HG03159 (cell line): ENCODE data around the gene FUNDC2.
"Not testable (repeated sequence)": the region's sequence is repeated elsewhere in the genome, so short reads cannot be mapped to it uniquely, and the experiment has no call there.

Source experiments
- ATAC-seq: cut with Tn5 transposase; IDR thresholded peaks from one replicate; pipeline ENCODE4 v1.9.1; 2021; ENCODE audit warnings: mild to moderate bottlenecking, moderate library complexity; ENCODE audit not compliant: unreplicated experiment

FUNDC2 gene, protein sequence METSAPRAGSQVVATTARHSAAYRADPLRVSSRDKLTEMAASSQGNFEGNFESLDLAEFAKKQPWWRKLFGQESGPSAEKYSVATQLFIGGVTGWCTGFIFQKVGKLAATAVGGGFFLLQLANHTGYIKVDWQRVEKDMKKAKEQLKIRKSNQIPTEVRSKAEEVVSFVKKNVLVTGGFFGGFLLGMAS

DNA sequence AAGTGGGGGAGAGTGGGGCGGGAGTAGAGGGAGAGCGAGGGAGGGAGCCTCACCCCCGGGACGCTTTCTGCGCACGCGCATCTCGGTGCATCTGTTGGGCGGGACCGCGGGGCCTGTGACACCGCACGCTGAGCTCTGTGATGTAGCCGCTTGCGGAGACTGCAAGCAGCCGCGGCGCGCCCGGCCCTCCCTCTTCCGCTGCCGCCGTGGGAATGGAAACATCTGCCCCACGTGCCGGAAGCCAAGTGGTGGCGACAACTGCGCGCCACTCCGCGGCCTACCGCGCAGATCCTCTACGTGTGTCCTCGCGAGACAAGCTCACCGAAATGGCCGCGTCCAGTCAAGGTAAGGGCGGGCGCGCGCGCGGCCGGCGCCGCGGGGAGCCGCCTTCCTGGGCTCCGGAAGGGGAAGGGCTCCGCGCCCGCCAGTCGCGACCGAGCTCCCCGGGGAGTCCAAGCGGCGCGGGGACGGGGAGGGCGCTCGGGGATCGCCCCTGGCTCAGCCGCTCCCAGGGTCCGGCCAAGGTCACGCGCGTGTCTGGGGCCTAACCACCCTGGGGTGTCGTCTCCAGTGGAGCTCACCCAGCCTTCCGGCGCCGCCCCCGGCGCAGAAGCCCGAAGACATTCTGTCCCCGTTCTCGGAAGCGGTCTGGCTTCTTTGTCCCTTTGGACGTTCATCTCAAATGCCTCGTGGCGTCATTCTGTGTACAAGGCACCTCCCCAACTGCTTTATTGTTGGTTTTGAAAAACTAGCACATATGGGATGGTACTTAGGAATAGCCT, at the start of gene FUNDC2:
TSS of gene FUNDC2 (plus strand) at position 118 of the 782 bp plus-strand sequence. CDS start at position 213, 95 bp downstream.
- peak; percentile 89 for ATAC-seq

DNA sequence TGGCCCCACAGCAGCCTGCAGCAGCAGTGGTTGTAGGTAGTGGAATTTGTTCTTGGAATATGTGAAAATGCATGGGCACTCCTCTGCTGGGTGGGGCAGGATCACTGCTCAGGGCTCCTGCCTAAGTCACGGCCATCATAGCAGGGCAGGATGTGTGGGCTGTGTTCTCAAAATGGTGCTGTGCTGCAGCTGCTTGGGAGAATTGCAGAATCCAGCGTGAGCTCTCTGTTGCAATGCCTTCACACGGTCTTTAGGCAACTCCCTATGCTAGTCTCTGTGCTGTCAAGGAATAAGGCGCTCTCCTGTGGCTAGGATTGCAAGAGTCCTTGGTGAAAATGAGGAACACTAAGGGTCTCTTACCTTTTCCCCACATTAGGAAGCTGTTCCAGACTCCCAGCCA, 47.0 kb upstream of the FUNDC2 start:
- ATAC-seq, result no peak

DNA sequence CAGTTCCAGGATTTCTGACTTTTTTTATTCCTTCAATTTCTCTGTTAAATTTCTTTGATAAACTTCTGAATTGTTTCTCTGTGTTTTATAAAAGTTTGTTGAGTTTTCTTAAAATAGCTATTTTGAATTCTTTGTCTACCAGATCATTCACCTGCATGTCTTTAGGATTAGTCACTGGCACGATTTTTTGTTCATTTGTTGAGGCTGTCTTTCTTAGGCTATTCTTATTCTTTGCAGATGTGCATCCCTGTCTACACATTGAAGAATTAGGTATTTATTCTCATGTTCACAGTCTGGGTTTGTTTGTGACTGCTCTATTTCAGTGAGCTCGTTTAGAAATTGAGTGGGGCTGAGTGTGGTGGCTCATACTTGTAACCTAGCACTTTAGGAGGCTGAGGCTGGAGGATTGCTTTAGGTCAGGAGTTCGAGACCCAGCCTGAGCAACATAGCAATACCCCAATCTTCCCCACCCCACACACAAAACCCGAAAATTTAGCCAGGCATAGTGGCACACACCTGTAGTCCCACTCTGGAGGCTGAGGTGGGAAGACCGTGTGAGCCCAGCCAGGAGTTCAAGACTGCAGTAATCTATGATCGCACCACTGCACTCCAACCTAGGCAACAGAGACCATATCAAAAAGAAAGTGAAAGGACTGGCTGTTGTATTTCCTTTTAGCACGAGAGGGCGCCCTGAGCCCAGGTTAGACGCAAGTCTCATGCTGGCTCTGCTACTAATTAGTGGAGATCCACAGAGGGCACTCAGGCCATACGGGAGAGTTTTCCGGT, 46.1 kb upstream of the FUNDC2 start:
- ATAC-seq, result peak; percentile 99

DNA sequence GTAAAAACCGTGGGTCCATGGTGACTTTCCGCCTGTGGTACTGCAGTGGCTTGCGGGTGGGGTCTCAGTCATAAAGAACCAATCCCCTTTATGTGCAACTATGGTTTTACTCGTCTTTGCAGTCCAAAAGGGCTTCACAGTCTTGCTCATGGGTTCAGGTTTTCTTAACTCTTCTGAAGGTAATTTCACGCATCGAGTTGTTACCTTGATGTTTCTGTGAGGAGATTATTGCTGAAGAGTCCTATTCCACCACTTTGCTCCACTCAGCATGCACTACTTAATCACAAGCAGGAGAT, 45.6 kb upstream of the FUNDC2 start:
- ATAC-seq, result no peak

DNA sequence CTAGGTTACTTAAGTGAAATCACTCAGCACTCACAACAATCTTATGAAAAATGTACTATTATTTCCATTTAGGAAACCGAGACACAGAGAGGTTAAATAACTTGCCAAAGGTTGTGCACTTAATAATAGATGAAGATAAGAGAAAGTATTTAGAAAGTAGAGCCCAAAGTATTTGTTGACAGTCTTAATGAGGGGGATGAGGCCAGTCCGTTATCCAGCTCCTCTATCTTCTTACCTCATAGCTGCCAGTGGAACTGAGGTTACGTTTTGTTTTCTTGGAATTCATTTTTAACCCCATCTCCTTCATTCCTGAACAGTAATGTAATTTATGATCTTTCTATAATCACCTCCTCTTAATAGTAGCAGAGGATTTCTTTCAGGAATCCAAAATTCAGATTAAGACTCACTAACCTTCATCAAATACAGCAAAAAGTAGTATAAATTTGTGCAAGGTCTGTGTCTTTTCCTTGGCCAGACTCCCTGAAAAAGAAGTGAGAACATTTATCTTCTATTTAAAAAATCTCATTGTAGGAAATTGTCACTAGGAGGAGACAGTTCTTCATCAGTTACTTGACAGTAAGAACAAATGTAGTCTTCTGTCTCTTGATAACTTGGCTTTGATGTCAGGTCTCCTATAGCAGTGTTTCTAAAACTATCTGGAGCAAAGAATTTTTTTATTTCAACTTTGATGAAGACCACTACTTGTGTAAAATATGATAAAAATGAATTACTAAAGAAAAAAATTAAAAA, 39.6 kb upstream of the FUNDC2 start:
- ATAC-seq, result no peak

DNA sequence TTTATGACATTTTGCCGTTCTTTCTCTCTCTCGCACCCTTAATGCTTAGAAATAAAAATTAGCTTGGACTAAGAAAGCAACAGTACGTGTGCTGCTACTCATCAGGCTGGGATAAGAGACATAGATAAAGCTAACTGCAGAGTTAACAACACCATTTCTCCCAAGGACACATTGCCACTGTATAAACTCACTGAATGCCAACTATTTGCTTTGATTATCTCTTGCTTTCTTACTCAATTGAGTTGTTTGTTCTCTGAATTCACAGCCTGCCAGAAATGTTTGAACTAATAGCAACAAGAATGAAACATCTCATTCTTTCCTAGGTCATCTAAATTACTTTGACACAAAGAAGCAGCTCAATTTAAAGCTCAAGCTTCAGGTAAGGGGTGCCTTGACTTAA, 38.7 kb upstream of the FUNDC2 start:
- ATAC-seq, result no peak

DNA sequence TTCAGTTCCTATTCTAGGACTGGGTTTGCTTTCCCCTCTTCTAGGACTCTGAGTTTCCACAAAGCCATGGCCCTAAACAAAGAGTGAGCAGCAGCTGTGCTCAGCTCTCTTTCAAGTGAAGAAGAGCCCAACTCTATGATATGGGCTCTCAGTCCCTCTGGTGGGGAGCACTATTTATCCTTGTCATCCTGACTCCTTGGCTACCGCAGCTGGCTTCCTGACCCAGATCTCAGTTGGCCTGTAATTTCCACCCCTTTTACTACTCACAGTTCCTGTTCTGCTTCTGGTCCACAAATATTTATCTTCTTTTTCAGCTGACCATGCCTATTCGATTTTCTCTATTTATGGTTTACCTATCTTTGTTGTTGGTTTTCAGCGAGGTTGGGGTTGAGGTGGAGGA, 37.9 kb upstream of the FUNDC2 start:
- no peak for ATAC-seq

DNA sequence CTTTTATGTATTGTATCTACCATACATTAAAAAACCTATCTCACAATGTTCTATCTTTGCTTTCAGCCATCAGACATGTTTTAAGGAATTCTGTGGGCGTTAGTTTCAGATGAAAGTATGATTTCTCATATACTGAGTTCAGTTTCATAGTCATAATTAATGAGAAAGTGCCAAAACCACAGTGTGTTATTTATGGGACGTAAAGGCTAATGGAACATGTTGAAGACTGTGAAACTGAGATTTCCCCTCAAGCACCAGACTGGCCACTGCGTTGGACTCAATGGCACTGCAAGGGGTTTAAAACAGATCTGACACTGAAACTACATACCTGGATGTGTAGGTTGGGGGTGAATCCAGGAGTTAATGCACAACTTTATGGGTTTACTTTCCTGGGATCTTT, 36.1 kb upstream of the FUNDC2 start:
- no peak for ATAC-seq

DNA sequence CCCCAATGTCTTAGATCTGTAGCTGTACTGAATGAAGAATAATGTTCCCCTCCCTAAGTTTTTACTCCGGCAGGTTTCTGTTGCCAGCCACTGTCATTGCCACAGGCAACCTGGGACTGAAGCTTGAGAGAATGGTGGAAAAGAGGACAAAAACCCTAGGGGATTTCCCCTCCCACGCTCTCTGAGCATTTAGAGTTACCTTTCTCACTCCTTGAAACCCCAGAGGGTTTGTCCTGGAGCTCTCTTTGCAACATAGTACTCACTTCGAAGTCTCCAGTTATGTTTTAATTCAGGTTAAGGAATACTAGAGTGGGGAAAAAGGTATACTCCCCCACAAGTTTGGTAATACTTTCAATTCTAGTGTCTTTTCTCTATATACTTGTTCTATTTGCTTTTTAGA, 35.6 kb upstream of the FUNDC2 start:
- ATAC-seq, result no peak

DNA sequence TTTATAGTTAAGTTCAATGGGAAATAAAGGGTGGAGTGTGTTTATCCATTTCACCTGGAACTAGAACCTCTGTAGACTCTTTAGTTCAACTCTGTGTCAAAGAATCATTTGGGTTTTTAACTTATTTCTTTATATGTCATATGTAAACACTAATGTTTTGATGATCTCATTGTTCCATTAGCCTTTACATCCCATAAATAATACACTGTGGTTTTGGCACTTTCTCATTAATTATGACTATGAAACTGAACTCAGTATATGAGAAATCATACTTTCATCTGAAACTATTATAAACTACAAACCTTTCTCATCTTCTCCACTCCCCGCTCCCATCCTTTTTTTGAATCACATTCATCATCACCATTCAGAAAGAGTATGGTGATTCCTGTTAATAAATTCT, 35.2 kb upstream of the FUNDC2 start:
- ATAC-seq, result no peak

DNA sequence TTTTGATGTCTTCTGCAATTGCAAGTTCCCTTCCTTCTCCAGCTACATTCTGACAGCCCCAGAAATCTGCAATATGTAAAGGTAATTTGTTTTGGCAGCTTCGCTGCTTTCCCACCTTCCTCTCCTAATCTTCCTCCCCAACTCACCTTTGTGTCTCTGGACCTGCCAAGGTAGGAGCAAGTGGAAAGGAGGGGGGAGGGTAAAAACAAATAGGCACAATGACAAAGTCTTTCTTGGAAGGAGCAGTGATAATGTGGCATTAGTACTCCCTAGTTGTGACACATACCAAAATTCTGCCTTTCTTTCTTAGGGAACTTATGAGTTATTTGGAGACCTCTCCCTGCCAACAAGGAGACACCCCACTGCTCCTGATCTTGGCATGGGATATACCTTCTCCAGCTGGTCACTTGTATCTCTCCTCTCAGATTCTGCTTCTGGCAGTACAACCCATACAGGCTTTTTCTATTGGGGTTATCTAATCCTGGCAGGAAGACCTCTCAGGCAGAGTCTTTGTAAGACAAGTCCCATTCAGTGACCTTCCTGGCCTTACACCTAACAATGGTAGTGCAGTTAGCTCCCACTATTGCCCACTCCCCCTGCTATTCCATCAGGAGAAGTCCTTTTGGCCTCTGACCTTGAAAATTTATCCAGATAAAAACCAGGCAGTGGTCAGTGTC, 28.3 kb upstream of the FUNDC2 start:
- ATAC-seq, result no peak

DNA sequence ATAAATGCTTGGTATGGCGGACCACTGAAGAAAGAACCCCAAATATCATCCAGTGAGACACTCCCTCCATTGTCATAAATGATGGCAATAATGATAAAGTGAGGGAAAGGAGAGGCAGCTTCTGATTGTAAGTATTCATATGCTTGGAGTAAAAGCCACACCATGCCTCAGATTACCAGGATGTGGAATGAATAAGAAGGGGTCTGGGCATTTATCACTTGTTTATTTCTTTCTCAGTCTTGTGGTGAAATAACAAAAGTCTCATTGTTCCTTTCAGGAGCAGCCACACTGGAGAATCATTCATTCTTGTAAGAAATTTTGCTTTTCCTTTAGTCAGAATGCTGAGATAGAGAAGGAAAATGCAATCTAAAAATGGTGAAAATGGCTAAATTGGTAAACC, 25.8 kb upstream of the FUNDC2 start:
- ATAC-seq, result no peak

DNA sequence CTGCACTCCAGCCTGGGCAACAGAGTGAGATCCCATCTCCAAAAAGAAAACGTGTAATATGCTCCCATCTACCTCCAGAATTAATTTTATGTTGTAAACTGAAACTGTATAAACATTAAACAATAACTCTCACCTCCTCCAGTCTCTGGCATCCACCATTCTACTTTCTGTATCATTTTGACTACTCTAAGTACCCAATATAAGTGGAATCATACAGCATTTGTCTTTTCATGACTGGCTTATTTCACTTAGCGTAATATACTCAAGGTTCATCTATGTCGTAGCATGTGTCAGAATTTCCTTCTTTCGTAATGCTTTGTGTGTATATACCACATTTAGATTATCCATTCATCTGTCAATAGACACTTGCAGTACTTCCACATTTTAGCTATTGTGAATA, 24.8 kb upstream of the FUNDC2 start:
- ATAC-seq, result no peak

DNA sequence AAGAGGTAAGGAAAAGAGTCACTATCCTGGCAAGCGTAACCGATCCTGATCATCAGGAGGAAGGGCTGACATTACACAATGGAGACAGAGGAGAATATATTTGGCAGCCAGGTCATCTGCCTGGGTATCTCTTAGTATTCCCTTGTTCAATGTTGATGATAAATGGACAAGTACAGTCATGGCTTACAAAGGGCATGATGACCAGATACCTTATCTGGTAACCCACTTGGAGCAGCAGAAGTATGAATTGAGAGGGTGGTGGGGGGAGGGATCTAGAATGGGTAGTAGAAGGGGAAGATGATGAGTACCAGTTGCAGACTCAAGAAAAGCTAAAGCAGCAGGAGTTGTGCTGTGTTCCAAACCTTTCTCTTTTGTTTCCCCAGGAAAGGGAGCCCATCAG, 21.5 kb upstream of the FUNDC2 start:
- no peak for ATAC-seq

DNA sequence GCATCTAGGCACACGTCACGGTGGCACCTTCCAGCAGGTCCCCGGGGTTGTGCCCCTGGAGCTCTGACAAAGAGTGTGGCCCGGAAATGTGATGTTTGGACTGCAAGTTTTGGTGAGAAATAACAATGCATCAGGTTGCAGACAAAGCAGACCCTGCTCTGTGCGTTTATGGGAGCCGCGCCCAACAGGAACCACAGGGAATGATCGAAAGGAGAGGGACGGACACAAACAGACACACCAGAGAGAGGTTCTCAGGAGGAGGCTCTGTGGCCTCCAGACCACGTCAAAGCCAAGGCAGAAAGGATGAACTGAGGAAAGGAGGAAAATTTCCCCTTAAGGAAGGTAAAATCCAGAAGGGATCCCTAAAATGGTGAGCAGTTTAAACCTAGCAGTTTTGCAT, 20.3 kb upstream of the FUNDC2 start:
- not testable (repeated sequence) for ATAC-seq

DNA sequence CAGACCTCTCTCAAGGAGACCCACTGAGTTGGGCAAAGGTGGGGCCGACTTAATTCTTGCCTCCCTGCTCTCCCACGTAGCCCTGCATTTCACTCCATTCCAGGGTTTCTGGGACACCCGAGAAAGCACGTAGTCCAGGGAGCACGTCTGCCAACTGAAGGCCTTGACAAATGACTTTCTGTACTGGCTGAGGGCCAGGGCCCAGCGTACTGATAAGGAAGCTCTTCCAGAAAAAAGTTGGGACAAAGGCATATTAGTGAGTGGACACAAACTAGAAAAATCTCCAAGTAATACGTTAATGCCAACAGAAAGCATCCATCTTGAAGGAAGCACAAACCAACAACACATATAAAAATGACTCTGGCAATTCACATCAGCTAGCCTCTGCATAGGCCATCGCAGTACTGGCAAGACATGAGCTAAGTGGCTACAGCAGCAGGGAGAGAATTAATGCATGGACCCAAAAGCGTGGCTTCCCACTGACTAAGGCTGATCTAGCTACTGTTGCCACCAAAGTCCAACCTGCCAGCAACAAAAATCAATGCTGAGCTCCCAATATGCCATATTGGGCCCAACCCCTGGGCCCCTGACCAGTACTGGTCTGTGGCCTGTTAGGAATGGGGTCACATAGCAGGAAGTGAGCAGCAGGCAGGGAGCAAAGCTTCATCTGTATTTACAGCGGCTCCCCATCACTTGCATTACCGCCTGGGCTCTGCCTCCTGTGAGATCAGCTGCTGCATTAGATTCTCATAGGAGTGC, 19.6 kb upstream of the FUNDC2 start:
- ATAC-seq, result not testable (repeated sequence)

DNA sequence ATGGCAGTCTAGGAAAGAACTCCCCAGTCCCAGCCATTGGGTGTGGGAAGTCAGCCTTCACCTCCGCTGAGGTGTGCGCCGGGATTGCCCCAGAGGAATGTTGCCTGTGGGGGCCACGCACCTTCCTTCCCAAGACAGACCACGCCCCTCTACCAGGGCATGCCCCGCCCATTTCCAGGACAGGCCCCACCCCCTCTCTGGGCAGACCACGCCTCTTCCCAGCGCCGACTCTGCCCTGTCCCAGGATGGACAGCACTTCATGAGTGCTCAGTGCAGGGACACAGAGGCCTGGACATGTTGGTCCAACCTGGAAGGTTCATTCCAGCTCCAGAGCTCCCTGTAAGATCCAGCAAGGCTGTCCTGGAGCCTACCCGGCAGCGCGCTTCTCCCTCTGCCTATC, 18.1 kb upstream of the FUNDC2 start:
- not testable (repeated sequence) for ATAC-seq

DNA sequence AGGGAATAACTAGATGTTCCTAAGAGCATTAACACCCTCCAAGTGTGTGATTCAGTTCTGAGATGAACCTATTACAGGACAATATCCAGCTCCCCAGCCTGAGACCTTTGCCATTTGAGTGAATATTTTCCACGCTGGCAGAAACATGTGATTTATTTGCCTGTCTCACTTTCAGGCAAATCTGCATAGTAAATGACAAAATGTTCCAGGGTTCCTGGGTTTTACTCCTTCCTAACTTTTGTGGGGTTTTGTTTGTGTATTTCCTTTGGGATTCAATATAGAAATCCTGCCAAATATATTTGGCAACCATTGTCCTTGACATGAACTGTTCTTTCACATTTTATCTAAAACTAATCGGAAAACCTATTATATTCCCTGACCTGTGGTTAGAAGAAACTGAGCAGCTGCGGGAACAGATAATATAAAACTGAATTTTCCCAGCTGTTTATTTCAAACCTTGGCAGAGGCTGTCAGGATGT, 16.6 kb upstream of the FUNDC2 start:
- ATAC-seq, result no peak

DNA sequence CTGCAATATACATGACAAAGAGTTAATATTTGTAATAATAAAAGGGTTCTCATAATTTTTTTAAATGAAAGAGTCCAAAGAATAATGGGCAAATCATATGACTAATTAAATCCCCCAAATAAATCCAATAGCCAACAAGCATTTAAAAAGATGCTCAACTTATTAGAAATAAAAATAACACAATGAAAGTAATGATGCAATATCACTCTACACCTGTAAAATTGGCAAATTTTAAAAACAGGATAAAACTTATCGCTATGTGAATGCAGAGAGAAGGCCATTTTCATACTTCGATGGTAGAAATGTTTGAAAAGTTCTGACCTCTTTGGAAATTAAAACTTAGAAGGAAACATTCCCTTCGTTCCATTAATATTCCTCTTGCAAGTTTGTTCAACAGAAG, 6.1 kb upstream of the FUNDC2 start:
- no peak for ATAC-seq

DNA sequence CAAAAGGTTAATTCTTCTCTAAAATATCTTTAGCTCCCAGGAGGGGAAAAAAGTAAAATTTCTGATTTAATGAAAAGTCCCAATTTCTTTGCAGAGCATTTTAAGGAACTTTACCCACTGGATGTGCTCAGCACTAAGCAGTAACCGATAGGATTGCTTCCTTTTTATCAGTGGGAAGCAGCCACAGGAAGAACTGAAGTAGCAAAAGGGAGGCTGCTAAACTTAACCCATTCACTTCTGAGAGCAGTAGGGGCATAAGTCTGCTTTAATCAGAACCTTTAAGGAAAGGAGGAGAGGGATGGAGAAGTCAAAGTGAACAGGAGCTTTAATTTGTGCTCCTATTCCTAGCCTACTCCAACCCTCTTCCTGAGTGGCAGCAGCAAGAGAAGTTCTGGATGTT, 4.1 kb upstream of the FUNDC2 start, which contains the start of gene F8:
TSS of gene F8 (minus strand) at position 139 of the 400 bp plus-strand sequence. CDS start 171 bp downstream, outside the sequence.
- ATAC-seq, result no peak
